Prostate gland (tissue), 2 donors: ENCODE results near the gene CAMK2D.

Experiments
- CTCF ChIP-seq, 4 experiments: fragments of 200-600 bp in 2 of 4; fragments of 450-650 bp in 2 of 4; sonication (generic) in 2 of 4; IDR thresholded peaks; 1 replicate in 3 of 4; 2 replicates in 1 of 4; pipeline ENCODE4 v1.5.1; 2016 to 2019; ENCODE audit warnings: antibody characterized with exemption in 4 of 4, mild to moderate bottlenecking in 2 of 4, moderate library complexity in 2 of 4
- POLR2AphosphoS5 ChIP-seq: sonication (generic); formaldehyde crosslinking; IDR thresholded peaks from one replicate; pipeline ENCODE4 v1.6.1; 2017; ENCODE audit warnings: antibody characterized with exemption

GRCh38 chr4:113436360-113436759, 325.2 kb downstream of the CAMK2D start:
- TF ChIP-seq CTCF (IDR thresholded peaks at IDR 0.05) (no peak), POLR2AphosphoS5 (no peak)
